Measurements from ENCODE around the gene FIGN. TPM values are rescaled to one million over a fixed set of nuclear protein-coding genes. Genes with fewer than 3 reads are reported as not detected.

The FIGN gene
- total RNA-seq, 1 donor, result 2.5 TPM

GRCh38 chr2:163741435-163741834 lies 5.6 kb upstream of the FIGN start:
- DNase-seq (ENCODE audit: insufficient read length, low spot score, missing footprints), result no peak
- Histone ChIP-seq H4K20me1 (ENCODE audit: insufficient read depth, low read length) (no peaks in the 10 kb centered on the region), H3K36me3 (ENCODE audit: insufficient read depth, low read length) (no peaks in the 10 kb centered on the region), H3K4me2 (ENCODE audit: insufficient read depth, low read length) (no peak overlapping the region), H3K27me3 (ENCODE audit: insufficient read depth, low read length) (peaks cover 2% of the 10 kb centered on the region), H3K27ac (ENCODE audit: low read depth, low read length) (no peak overlapping the region), H3K4me1 (ENCODE audit: insufficient read depth, low read length) (no peaks in the 10 kb centered on the region), H3K79me2 (ENCODE audit: insufficient read depth, low read length) (no peaks in the 10 kb centered on the region), H3K9me3 (ENCODE audit: low read depth, low read length) (no peaks in the 10 kb centered on the region), H3K4me3 (ENCODE audit: insufficient read depth, low read length) (no peak overlapping the region), H2AFZ (ENCODE audit: low read length) (no peak overlapping the region)
- TF ChIP-seq, protein P1, sequence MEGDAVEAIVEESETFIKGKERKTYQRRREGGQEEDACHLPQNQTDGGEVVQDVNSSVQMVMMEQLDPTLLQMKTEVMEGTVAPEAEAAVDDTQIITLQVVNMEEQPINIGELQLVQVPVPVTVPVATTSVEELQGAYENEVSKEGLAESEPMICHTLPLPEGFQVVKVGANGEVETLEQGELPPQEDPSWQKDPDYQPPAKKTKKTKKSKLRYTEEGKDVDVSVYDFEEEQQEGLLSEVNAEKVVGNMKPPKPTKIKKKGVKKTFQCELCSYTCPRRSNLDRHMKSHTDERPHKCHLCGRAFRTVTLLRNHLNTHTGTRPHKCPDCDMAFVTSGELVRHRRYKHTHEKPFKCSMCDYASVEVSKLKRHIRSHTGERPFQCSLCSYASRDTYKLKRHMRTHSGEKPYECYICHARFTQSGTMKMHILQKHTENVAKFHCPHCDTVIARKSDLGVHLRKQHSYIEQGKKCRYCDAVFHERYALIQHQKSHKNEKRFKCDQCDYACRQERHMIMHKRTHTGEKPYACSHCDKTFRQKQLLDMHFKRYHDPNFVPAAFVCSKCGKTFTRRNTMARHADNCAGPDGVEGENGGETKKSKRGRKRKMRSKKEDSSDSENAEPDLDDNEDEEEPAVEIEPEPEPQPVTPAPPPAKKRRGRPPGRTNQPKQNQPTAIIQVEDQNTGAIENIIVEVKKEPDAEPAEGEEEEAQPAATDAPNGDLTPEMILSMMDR (IDR thresholded peaks at IDR 0.05; ENCODE audit: extremely low read depth, low read depth, low read length), result no peak

- Histone ChIP-seq H3K4me3 (ENCODE audit: insufficient read depth, low read length) (no peak overlapping the region), H3K36me3 (ENCODE audit: insufficient read depth, low read length) (no peaks in the 10 kb centered on the region), H3K27ac (ENCODE audit: low read depth, low read length) (no peak overlapping the region), H3K9me3 (ENCODE audit: low read depth, low read length) (no peaks in the 10 kb centered on the region), H2AFZ (ENCODE audit: low read length) (no peak overlapping the region), H3K4me1 (ENCODE audit: insufficient read depth, low read length) (no peaks in the 10 kb centered on the region), H3K4me2 (ENCODE audit: insufficient read depth, low read length) (no peak overlapping the region), H3K79me2 (ENCODE audit: insufficient read depth, low read length) (peaks cover 25% of the 10 kb centered on the region), H4K20me1 (ENCODE audit: insufficient read depth, low read length) (no peaks in the 10 kb centered on the region), H3K27me3 (ENCODE audit: insufficient read depth, low read length) (peaks cover 2% of the 10 kb centered on the region)
- DNase-seq (ENCODE audit: insufficient read length, low spot score, missing footprints), result no peak
- TF ChIP-seq, protein P1 (IDR thresholded peaks at IDR 0.05; ENCODE audit: extremely low read depth, low read depth, low read length), result no peak
Measured at GRCh38 chr2:163737563-163737962, 1.8 kb upstream of the FIGN start.

GRCh38 chr2:163737190-163737439 lies 1.3 kb upstream of the FIGN start:
- H3K4me3 ChIP-seq (ENCODE audit: insufficient read depth, low read length), result peak overlapping the region; percentile 78
- peaks cover 26% of the 10 kb centered on the region for H3K79me2 ChIP-seq (ENCODE audit: insufficient read depth, low read length)
- no peak overlapping the region for H3K27ac ChIP-seq (ENCODE audit: low read depth, low read length)
- no peaks in the 10 kb centered on the region for H3K9me3 ChIP-seq (ENCODE audit: low read depth, low read length)
- H3K27me3 ChIP-seq (ENCODE audit: insufficient read depth, low read length), result peaks cover 2% of the 10 kb centered on the region
- no peaks in the 10 kb centered on the region for H3K36me3 ChIP-seq (ENCODE audit: insufficient read depth, low read length)
- no peak for DNase-seq (ENCODE audit: insufficient read length, low spot score, missing footprints)
- TF ChIP-seq, protein P1 (IDR thresholded peaks at IDR 0.05; ENCODE audit: extremely low read depth, low read depth, low read length), result no peak
- peak overlapping the region; percentile 93 for H2AFZ ChIP-seq (ENCODE audit: low read length)
- no peaks in the 10 kb centered on the region for H3K4me1 ChIP-seq (ENCODE audit: insufficient read depth, low read length)
- no peaks in the 10 kb centered on the region for H4K20me1 ChIP-seq (ENCODE audit: insufficient read depth, low read length)
- peak overlapping the region; percentile 85 for H3K4me2 ChIP-seq (ENCODE audit: insufficient read depth, low read length)

DNA sequence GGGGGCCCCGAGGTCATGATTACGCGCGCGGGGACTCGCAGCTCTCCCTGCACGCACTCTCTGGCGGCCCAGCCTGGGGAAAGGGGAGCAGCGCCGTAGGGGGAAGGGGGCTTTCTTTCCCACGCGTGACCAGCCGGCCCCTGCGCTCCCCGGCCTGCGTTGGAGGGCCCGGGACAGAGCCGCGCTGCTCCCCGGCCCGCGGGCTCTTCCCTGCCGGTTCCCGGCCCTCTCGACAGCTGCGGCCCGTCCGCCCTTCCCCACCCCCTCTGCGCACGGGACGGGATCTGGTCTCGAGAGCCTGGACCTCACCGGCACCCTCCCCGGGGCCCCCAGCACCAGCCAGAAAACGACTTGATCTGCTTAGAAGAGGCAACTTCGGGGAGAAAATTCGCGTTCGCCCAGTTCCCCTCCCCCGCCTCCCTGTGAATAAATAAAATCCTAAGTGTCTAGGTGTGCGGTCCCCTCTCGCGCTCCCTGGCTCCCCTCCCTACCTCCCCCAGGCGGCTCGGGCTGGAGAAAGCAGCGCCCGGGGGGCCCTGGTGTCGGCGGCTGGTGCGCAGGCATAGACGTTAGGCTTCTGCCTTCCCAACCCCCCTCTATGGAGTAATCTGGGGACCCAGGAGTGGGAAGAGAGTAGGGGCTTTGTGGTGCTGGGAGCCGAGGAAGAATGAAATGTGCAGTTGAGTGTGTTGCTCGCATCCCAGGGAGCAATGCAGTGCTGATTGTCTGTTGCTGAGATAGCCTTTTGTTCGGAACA lies 803 bp upstream of the FIGN start:
- H3K36me3 ChIP-seq (ENCODE audit: insufficient read depth, low read length), result no peaks in the 10 kb centered on the region
- no peaks in the 10 kb centered on the region for H3K9me3 ChIP-seq (ENCODE audit: low read depth, low read length)
- peak overlapping the region; percentile 85 for H3K4me2 ChIP-seq (ENCODE audit: insufficient read depth, low read length)
- H4K20me1 ChIP-seq (ENCODE audit: insufficient read depth, low read length), result no peaks in the 10 kb centered on the region
- peak overlapping the region; percentile 78 for H3K4me3 ChIP-seq (ENCODE audit: insufficient read depth, low read length)
- H3K79me2 ChIP-seq (ENCODE audit: insufficient read depth, low read length), result peaks cover 26% of the 10 kb centered on the region
- H3K27ac ChIP-seq (ENCODE audit: low read depth, low read length), result peak overlapping the region; percentile 82
- TF ChIP-seq, protein P1 (IDR thresholded peaks at IDR 0.05; ENCODE audit: extremely low read depth, low read depth, low read length), result no peak
- peaks cover 2% of the 10 kb centered on the region for H3K27me3 ChIP-seq (ENCODE audit: insufficient read depth, low read length)
- no peaks in the 10 kb centered on the region for H3K4me1 ChIP-seq (ENCODE audit: insufficient read depth, low read length)
- H2AFZ ChIP-seq (ENCODE audit: low read length), result peak overlapping the region; percentile 93
- peak; percentile 86 for DNase-seq (ENCODE audit: insufficient read length, low spot score, missing footprints)
